GM13976 (cell line): ENCODE results near the gene IQGAP2.

Experiments
- DNase-seq: peaks from one replicate; pipeline ENCODE4 v3.0.0; 2012; ENCODE audit warnings: low spot score
- in situ Hi-C: fragments of 300-500 bp; cut with MboI; formaldehyde crosslinking; loops from one replicate; pipeline ENCODE4 v1.12.0; 2022; ENCODE audit warnings: low sequenced_read_pairs, mixed read lengths, inconsistent platforms; ENCODE audit not compliant: unreplicated experiment
- TF ChIP-seq, protein P1 (sequence below): IDR thresholded peaks from 2 replicates; pipeline ENCODE4 v1.5.1; 2012; ENCODE audit warnings: borderline replicate concordance, mild to moderate bottlenecking; ENCODE audit not compliant: insufficient read depth; ENCODE audit errors: extremely low read depth, missing control alignments, control extremely low read depth

The IQGAP2 gene

DNA sequence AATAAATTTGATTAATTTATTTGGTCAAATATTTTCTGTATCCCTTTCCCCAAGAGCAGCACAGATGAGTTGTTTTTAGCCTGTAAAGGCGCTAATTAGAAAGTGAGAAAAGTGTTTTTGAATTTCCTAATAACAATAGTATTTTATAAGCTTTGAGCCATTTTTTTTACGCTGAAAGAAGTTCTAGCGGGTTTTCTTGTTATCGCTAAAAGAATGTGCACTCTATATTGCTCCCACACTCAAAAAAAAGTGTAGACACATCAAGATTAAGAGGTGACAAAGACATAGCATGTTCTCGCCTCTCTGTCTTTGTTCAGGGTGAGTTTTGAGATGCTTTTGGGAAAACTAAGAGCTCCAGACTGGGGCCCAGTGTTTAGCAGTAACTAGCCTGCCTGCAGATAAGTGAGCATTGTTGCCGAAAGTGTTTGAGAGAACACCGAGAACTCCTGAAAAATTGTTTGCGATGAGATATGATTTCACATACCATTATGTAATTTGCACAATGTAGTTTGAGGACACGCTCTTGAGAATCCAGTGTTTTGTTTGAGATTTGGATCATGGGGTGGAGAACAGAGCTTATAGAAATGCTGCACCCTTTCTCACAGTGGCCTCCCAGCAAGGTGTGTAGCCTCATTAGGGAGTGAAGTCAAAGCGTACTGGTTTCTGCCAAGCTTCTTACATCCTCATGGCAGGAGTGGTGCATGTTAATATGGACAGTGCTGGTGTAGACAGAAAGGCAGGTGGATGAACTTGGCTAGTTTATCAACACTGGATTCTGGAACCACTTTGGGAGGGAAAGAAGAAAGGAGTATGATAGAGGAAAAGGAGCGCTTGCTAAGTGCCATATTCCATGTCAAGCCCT, 314.4 kb downstream of the IQGAP2 start:
- TF ChIP-seq, protein P1, sequence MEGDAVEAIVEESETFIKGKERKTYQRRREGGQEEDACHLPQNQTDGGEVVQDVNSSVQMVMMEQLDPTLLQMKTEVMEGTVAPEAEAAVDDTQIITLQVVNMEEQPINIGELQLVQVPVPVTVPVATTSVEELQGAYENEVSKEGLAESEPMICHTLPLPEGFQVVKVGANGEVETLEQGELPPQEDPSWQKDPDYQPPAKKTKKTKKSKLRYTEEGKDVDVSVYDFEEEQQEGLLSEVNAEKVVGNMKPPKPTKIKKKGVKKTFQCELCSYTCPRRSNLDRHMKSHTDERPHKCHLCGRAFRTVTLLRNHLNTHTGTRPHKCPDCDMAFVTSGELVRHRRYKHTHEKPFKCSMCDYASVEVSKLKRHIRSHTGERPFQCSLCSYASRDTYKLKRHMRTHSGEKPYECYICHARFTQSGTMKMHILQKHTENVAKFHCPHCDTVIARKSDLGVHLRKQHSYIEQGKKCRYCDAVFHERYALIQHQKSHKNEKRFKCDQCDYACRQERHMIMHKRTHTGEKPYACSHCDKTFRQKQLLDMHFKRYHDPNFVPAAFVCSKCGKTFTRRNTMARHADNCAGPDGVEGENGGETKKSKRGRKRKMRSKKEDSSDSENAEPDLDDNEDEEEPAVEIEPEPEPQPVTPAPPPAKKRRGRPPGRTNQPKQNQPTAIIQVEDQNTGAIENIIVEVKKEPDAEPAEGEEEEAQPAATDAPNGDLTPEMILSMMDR, result no peak
- in situ Hi-C loops, result no loop called here
- DNase-seq, result no peak

DNA sequence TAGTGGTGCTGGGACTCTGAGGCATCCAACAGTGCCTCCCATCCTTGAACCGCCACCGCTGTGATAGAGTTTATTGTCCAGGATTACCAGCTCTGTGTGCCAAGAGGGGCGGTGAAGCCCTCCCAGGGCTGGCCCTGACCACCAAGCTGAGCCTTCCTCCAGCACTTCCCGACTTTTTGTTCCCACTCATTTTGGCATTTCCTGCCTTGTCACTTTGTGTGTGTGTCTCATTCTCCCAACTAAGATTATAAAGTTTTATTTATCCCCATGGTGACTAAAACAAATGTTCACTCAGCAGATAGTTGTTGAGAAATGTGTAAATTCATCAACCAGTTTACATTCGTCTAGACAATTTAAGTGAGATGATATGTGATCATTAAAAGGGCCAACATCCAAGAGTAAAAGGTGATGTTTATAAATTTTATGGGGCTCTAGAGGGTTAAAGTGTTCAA, 315.3 kb downstream of the IQGAP2 start:
- no peak for DNase-seq
- TF ChIP-seq, protein P1, result no peak
- in situ Hi-C loops, result no loop called here

DNA sequence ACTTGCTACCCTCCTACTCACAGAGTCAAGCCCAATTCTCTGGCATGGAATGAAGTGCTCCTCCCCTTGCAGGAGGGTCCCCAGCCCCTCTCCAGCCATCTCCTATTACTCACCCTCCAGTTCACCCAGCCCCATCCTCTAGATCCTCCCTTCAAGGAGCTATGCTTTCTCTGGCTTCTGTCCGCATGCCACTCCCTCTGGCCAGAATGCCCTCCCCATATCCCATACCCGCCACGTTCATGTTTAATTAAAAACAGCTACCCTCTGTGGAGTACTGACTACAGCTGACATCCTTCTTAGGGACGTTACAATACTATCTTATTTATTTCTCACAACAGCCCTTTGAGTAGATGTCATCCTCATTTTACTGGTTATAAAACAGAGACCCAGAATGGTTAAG, 315.8 kb downstream of the IQGAP2 start:
- no peak for DNase-seq
- in situ Hi-C loops, result no loop called here
- TF ChIP-seq, protein P1, result no peak

DNA sequence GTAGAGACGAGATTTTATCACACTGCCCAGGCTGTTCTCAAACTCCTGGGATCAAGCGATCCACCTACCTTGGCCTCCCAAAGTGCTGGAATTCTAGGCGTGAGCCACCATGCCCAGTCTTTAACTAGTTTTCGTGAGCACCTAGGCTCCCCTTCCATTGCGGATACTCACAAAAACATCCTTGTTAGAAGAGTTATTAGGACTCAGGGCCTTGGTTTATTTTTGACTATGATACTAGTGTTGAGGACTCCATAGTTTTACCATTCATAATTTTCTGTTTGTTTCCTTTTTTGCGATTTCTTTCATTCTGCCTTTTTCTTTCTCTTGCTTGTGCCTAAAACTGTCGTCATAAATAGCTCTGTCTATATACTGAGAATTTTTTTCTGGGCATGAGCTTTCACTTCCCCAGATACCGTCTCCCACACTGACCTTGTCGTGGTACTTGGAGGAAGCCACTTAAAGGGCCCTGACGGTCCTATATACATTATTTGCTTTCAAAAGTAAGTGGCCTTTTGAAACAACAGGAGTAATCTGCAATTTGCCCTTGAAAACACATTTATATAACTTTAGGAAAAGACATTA, 318.0 kb downstream of the IQGAP2 start:
- peak; percentile 59 for DNase-seq
- TF ChIP-seq, protein P1, result no peak
- in situ Hi-C loops, result no loop called here

DNA sequence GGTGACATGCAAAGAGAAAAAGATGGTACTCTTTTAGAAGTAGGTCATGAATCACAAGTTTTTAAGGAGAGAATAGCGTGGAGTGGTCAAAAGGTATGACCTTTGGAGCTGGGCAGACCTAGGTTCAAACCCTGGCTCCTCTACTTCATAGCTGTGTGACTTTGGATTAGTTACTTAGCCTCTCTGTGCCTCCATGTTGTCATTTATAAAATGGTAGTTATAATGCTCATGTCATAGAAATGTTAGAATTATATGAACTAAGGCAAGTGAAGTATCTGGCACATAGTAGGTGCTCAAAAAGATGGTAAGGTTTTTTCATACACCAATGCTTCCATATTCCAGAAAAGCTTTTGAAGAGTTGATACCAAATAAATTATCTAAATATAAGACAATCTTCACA, 320.2 kb downstream of the IQGAP2 start:
- in situ Hi-C loops, result no loop called here
- TF ChIP-seq, protein P1, result no peak
- no peak for DNase-seq

DNA sequence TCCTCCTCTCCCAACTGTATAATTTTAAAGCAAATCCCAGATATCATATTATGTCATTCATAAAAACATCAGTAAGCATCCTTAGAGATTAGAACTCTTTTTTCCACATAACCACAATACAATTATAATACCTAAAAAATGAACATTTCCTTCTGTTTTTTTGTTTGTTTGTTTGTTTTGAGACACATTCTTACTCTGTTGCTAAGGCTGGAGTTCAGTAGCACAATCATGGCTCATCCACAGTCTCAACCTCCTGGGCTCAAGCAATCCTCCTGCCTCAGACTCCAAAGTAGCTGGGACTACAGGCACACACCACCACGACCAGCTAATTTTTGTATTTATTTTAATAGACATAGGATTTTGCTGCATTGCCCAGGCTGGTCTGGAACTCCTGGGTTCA, 320.8 kb downstream of the IQGAP2 start:
- in situ Hi-C loops, result no loop called here
- TF ChIP-seq, protein P1, result no peak
- no peak for DNase-seq
